Neural progenitor cell (in vitro differentiated cells): Measurements from ENCODE around the gene CLTCL1. TPM values are rescaled to one million over a fixed set of nuclear protein-coding genes. Genes with fewer than 3 reads are reported as not detected.
A peak's percentile ranks its signal among the peaks of the same experiment; 100 is the strongest.

Experiments
- DNase-seq: peaks from one replicate; pipeline ENCODE4 v3.0.0-alpha.2; 2016; ENCODE audit warnings: low spot score
- H2AFZ ChIP-seq: fragments of 200-600 bp; sonication (generic); replicated peaks from 2 replicates; pipeline ENCODE4 v1.6.1; 2016; ENCODE audit warnings: antibody characterized with exemption
- H3F3A ChIP-seq: fragments of 200-600 bp; sonication (generic); 2 replicates; pipeline ENCODE4 v1.6.1; 2016; ENCODE audit warnings: antibody characterized with exemption, low read depth
- H3K27ac ChIP-seq: fragments of 200-600 bp; sonication (generic); 2 replicates; pipeline ENCODE4 v1.5.1; 2016; ENCODE audit warnings: mild to moderate bottlenecking
- H3K27me3 ChIP-seq: fragments of 200-600 bp; sonication (generic); 2 replicates; pipeline ENCODE4 v1.6.1; 2016; ENCODE audit warnings: mild to moderate bottlenecking, moderate library complexity
- H3K36me3 ChIP-seq: fragments of 200-600 bp; sonication (generic); 2 replicates; pipeline ENCODE4 v1.5.1; 2016
- H3K4me1 ChIP-seq: fragments of 200-600 bp; sonication (generic); 2 replicates; pipeline ENCODE4 v1.6.1; 2016; ENCODE audit warnings: mixed run types
- H3K4me2 ChIP-seq: fragments of 200-600 bp; sonication (generic); 2 replicates; pipeline ENCODE4 v1.6.1; 2016
- H3K4me3 ChIP-seq: fragments of 200-600 bp; sonication (generic); 2 replicates; pipeline ENCODE4 v1.5.1; 2016
- H3K79me2 ChIP-seq: fragments of 200-600 bp; sonication (generic); 2 replicates; pipeline ENCODE4 v1.6.1; 2016; ENCODE audit warnings: low read depth
- H3K9ac ChIP-seq: fragments of 200-600 bp; sonication (generic); 2 replicates; pipeline ENCODE4 v1.6.1; 2016
- H3K9me3 ChIP-seq: fragments of 200-600 bp; sonication (generic); 2 replicates; pipeline ENCODE4 v1.5.1; 2016; ENCODE audit warnings: low read depth
- H4K20me1 ChIP-seq: fragments of 200-600 bp; sonication (generic); 2 replicates; pipeline ENCODE4 v1.6.1; 2016; ENCODE audit warnings: low read depth
- H3K27ac Mint-ChIP-seq: 3 replicates; pipeline ENCODE4 v1.8.0; 2021; ENCODE audit warnings: mixed read lengths
- H3K27me3 Mint-ChIP-seq: 2 replicates; pipeline ENCODE4 v1.8.0; 2022; ENCODE audit warnings: low read depth, mild to moderate bottlenecking, inconsistent platforms, moderate library complexity, mixed read lengths; ENCODE audit not compliant: insufficient read depth
- H3K36me3 Mint-ChIP-seq: 3 replicates; pipeline ENCODE4 v1.8.0; 2021; ENCODE audit warnings: mixed read lengths
- H3K4me1 Mint-ChIP-seq: 3 replicates; pipeline ENCODE4 v1.8.0; 2021; ENCODE audit warnings: mixed read lengths
- H3K4me3 Mint-ChIP-seq: 3 replicates; pipeline ENCODE4 v1.8.0; 2021; ENCODE audit warnings: mild to moderate bottlenecking, moderate library complexity, mixed read lengths
- H3K9me3 Mint-ChIP-seq: 3 replicates; pipeline ENCODE4 v1.8.0; 2020; ENCODE audit warnings: mixed read lengths
- EZH2 ChIP-seq: fragments of 200-600 bp; sonication (generic); IDR thresholded peaks from 2 replicates; pipeline ENCODE4 v1.6.1; 2017; ENCODE audit warnings: antibody characterized with exemption, mild to moderate bottlenecking, moderate library complexity
- EZH2phosphoT487 ChIP-seq: fragments of 200-600 bp; sonication (generic); IDR thresholded peaks from 2 replicates; pipeline ENCODE4 v1.6.1; 2017; ENCODE audit warnings: antibody characterized with exemption
- total RNA-seq: library from RNA; depleted of rRNA; stranded (reverse); fragments of >200 nt; gene quantifications from 2 replicates; pipeline ENCODE4 v1.2.3, GENCODE V29; 2015; ENCODE audit warnings: low replicate concordance
- TF ChIP-seq, protein P1 (sequence below): fragments of 200-600 bp; sonication (generic); IDR thresholded peaks from 2 replicates; pipeline ENCODE4 v1.5.1; 2017; ENCODE audit warnings: antibody characterized with exemption, mild to moderate bottlenecking

The CLTCL1 gene
- total RNA-seq, 1 donor from 2014 or later, result 13.7 TPM

DNA sequence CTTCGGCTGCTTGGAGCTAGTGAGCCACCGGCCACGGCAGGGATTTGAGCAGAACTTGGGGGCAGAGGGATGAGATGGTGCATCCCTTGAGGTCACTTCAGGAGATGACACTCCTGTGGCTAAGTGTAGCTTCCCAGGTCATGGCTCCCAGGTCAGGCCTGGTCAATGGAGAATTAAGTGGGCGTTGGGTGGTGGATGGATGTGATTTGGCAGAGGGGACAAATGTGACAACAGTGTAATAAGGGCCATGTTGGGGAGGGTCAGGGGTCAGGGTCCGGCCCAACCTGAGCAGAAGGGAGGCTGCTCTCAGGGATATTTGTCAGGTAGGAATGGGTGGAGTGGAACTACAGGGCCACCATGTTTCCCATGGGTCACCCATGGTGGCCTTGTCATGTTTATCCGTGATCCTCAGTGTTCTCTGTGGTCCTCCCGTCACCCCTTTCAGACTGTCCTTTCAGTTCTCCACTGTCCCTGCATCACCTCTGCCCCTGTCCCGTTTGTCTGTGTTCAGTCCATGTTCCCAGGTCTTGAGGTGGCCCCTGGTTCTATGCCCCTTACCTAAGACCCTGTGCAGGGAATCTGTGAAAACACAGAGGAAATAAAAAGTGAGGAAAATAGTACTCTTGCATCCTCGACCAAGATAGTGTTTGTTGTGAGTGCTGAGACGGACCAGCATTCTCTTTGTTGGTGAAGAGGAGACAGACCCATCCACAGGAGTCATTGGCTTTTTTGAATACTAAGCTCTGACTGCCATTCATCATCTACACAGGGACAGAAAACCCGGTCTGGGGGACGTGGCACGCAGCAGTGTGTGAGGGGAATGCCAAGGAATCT is 119.1 kb downstream of the CLTCL1 start:
- Histone ChIP-seq H2AFZ (no peak overlapping the region), H3K36me3 (no peaks in the 10 kb centered on the region), H4K20me1 (peaks cover 87% of the 10 kb centered on the region), H3K4me2 (peak overlapping the region; percentile 98), H3K27ac (no peak overlapping the region), H3K79me2 (peaks cover 26% of the 10 kb centered on the region), H3K9me3 (no peaks in the 10 kb centered on the region), H3K27me3 (peaks cover 44% of the 10 kb centered on the region), H3K9ac (peak overlapping the region; percentile 86), H3K4me1 (peaks cover 24% of the 10 kb centered on the region), H3K4me3 (peak overlapping the region; percentile 91), H3F3A (peaks cover 42% of the 10 kb centered on the region)
- peak overlapping the region; percentile 95 for H3K4me3 Mint-ChIP-seq
- H3K4me1 Mint-ChIP-seq, result peaks cover 33% of the 10 kb centered on the region
- peaks cover 4% of the 10 kb centered on the region for H3K36me3 Mint-ChIP-seq
- DNase-seq, result no peak
- H3K27ac Mint-ChIP-seq, result no peak overlapping the region
- no peaks in the 10 kb centered on the region for H3K9me3 Mint-ChIP-seq
- H3K27me3 Mint-ChIP-seq, result peaks cover 28% of the 10 kb centered on the region
- TF ChIP-seq EZH2phosphoT487, result no peak
- TF ChIP-seq, protein P1, sequence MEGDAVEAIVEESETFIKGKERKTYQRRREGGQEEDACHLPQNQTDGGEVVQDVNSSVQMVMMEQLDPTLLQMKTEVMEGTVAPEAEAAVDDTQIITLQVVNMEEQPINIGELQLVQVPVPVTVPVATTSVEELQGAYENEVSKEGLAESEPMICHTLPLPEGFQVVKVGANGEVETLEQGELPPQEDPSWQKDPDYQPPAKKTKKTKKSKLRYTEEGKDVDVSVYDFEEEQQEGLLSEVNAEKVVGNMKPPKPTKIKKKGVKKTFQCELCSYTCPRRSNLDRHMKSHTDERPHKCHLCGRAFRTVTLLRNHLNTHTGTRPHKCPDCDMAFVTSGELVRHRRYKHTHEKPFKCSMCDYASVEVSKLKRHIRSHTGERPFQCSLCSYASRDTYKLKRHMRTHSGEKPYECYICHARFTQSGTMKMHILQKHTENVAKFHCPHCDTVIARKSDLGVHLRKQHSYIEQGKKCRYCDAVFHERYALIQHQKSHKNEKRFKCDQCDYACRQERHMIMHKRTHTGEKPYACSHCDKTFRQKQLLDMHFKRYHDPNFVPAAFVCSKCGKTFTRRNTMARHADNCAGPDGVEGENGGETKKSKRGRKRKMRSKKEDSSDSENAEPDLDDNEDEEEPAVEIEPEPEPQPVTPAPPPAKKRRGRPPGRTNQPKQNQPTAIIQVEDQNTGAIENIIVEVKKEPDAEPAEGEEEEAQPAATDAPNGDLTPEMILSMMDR, result no peak
- no peak for TF ChIP-seq EZH2

DNA sequence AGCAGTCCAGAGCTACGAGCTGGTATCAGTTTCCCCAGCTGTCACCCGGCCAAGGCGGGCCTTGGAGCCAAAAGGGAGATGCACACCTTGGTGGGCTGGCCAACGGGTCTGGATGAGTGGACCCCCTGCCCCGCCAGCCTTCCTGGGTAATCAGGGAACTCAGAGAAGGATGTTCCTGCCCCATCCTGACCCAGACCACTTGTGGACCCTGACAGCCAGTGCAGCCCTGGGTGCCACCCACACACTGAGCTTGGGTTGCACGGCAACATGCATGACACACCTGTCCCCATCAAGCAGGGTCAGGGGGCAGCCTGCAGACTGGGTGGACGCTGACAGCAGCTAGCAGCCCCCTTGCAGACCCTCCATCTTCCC is 121.6 kb downstream of the CLTCL1 start:
- H2AFZ ChIP-seq, result no peak overlapping the region
- peaks cover 4% of the 10 kb centered on the region for H3K36me3 Mint-ChIP-seq
- H3K36me3 ChIP-seq, result no peaks in the 10 kb centered on the region
- peaks cover 24% of the 10 kb centered on the region for H3K4me1 Mint-ChIP-seq
- no peak overlapping the region for H3K9ac ChIP-seq
- peaks cover 64% of the 10 kb centered on the region for H3K27me3 ChIP-seq
- DNase-seq, result no peak
- H3K4me1 ChIP-seq, result peaks cover 20% of the 10 kb centered on the region
- H3K9me3 ChIP-seq, result no peaks in the 10 kb centered on the region
- no peaks in the 10 kb centered on the region for H3K9me3 Mint-ChIP-seq
- peaks cover 21% of the 10 kb centered on the region for H3K79me2 ChIP-seq
- TF ChIP-seq, protein P1, result no peak
- peak; percentile 33 for TF ChIP-seq EZH2
- peak overlapping the region; percentile 95 for H3K4me3 Mint-ChIP-seq
- peaks cover 38% of the 10 kb centered on the region for H3K27me3 Mint-ChIP-seq
- peaks cover 66% of the 10 kb centered on the region for H4K20me1 ChIP-seq
- H3K27ac ChIP-seq, result no peak overlapping the region
- H3K4me3 ChIP-seq, result peak overlapping the region; percentile 12
- H3K27ac Mint-ChIP-seq, result no peak overlapping the region
- H3F3A ChIP-seq, result peaks cover 27% of the 10 kb centered on the region
- H3K4me2 ChIP-seq, result peak overlapping the region; percentile 65

DNA sequence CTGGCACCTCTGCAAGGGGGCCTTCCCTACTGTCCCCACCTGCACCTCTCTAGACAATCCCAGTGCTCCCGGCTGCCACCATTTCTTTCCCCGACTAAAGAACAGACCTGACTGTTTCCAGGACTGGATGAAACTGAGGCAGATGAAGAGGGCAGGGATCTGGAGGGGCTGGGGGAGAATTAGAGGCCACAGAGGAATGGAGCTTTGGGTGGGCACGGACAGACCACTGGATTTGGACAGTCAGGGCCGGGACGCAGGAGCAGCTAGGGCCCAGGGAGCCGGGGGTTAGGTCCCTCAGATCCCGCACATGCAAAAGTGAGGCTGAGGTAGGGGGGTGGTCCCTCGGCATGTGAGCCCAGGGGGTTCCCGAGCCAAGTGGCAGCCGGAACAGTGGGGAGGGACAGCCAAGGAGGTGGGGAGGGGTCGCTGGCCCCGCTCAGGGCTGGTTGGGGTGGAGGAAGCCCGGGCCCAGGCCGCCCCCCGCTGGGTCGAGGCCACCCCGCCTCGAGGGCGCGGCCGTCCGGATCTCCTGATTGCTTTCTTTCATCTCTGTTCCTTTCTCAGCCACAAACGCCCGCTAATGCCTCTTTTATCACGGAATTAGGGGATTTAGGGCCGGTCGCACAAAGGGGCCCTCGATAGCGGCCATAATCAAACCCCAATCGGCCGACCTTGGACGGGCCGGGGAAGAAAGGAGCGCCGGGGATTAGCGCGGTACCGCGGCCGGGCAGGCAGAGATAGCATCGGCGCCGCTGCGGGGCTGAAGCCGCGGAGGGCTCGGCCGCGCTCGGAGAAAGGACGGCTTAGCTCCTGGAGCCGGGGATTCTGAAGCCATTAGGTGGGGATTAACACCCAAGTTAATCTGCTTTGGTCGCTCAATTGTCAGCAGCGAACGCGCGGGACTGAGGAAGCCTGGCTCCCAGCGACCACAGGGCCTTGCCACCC is 122.2 kb downstream of the CLTCL1 start:
- Histone ChIP-seq H3K27me3 (peaks cover 71% of the 10 kb centered on the region), H3K4me1 (peaks cover 20% of the 10 kb centered on the region), H3K4me3 (peak overlapping the region; percentile 12), H3K79me2 (peaks cover 21% of the 10 kb centered on the region), H3F3A (peaks cover 27% of the 10 kb centered on the region), H3K36me3 (no peaks in the 10 kb centered on the region), H2AFZ (no peak overlapping the region), H4K20me1 (peaks cover 59% of the 10 kb centered on the region), H3K27ac (no peak overlapping the region), H3K9ac (no peak overlapping the region), H3K9me3 (no peaks in the 10 kb centered on the region), H3K4me2 (peak overlapping the region; percentile 65)
- H3K36me3 Mint-ChIP-seq, result peaks cover 4% of the 10 kb centered on the region
- DNase-seq, result peak; percentile 94
- peaks cover 24% of the 10 kb centered on the region for H3K4me1 Mint-ChIP-seq
- peak overlapping the region; percentile 57 for H3K27ac Mint-ChIP-seq
- peaks cover 38% of the 10 kb centered on the region for H3K27me3 Mint-ChIP-seq
- H3K9me3 Mint-ChIP-seq, result peaks cover 2% of the 10 kb centered on the region
- peak overlapping the region; percentile 95 for H3K4me3 Mint-ChIP-seq
- TF ChIP-seq EZH2phosphoT487 (peak; percentile 92), EZH2 (peak; percentile 69)
- TF ChIP-seq, protein P1, result no peak
